Right lobe of liver (tissue), 6 donors: ENCODE measurements around the gene ATL1. TPM values are rescaled to one million over a fixed set of nuclear protein-coding genes. Genes with fewer than 3 reads are reported as not detected.

Experiments used
- ATAC-seq, 4 donors: fragments of 200-7000 bp; cut with Tn5 transposase; one replicate each; pipeline ENCODE4 v1.9.1; 2020; ENCODE audit warnings: mild to moderate bottlenecking in 4 of 4, moderate library complexity in 4 of 4
- DNase-seq, 3 donors: peaks; one replicate each; pipeline ENCODE4 v3.0.0-alpha.2; 2020
- H3K27ac ChIP-seq, 3 donors: fragments of 200-600 bp; one replicate each; pipeline ENCODE4 v1.8.0; 2022
- H3K27me3 ChIP-seq, 2 donors: fragments of 200-600 bp; one replicate each; pipeline ENCODE4 v1.8.0; 2022
- H3K36me3 ChIP-seq, 4 donors: fragments of 200-600 bp; sonication (generic) in 1 of 4; one replicate each; pipeline versions ENCODE4 v1.5.1 to v1.8.0; 2017 to 2022; ENCODE audit warnings: control low read depth in 1 of 4
- H3K4me1 ChIP-seq, 4 donors: fragments of 200-600 bp; sonication (generic) in 1 of 4; one replicate each; pipeline versions ENCODE4 v1.5.1 to v1.8.0; 2017 to 2022; ENCODE audit warnings: control low read depth in 1 of 4
- H3K4me3 ChIP-seq, 3 donors: fragments of 200-600 bp; one replicate each; pipeline ENCODE4 v1.8.0; 2022
- H3K9me3 ChIP-seq, 4 donors: fragments of 200-600 bp; sonication (generic) in 1 of 4; one replicate each; pipeline versions ENCODE4 v1.5.1 to v1.8.0; 2017 to 2022; ENCODE audit warnings: control low read depth in 1 of 4
- CTCF ChIP-seq, 4 donors: fragments of 200-600 bp in 3 of 4; fragments of 450-650 bp in 1 of 4; IDR thresholded peaks; one replicate each; pipeline versions ENCODE4 v1.5.1 to v1.8.0; 2016 to 2022; ENCODE audit warnings: antibody characterized with exemption in 4 of 4, mild to moderate bottlenecking in 2 of 4
- POLR2A ChIP-seq: fragments of 450-650 bp; IDR thresholded peaks from one replicate; pipeline ENCODE4 v1.6.1; 2017; ENCODE audit warnings: antibody characterized with exemption, mild to moderate bottlenecking
- WGBS: methylation state at CpG from one replicate; pipeline ENCODE4 v1.1.6; 2018; ENCODE audit warnings: low coverage, low lambda C conversion rate; ENCODE audit not compliant: insufficient coverage; ENCODE audit errors: missing lambda C conversion rate; 5-methylcytosine and 5-hydroxymethylcytosine counted together
- intact Hi-C, 2 donors: fragments of 100-400 bp; cut with DNase I; formaldehyde crosslinking; loops; one replicate each; pipeline versions ENCODE4 v1.11.2 to v1.14.1; 2022
- total RNA-seq, 6 experiments: library from RNA; depleted of rRNA in 2 of 6; stranded (reverse); fragments of >200 nt in 2 of 6; fragmentation: NEBNext Ultra II Directional in 3 of 6; extraction: Animal tissue kit (Norgen Biotek cat#: 25700) in 3 of 6; gene quantifications; one replicate each; pipeline versions ENCODE4 v1.1.0 to v1.2.4, GENCODE V29; 2016 to 2023
- donor health status: DM: no; HTN: yes; CAD: no.
- donor health status: DM: no; HTN: no; CAD: no.
- donor health status: DM: no; HTN: no; CAD: no.
- donor health status: DM: no; HTN: yes; CAD: no.
- donor health status: DM: no; HTN: yes; CAD: no.

Gene ATL1
- total RNA-seq, 6 experiments from 2014 or later = 0.18 to 0.47 (median 0.27) TPM; not detected in 1

GRCh38 chr14:50607181-50607580 lies 47.2 kb downstream of the ATL1 start:
- no peaks in the 10 kb centered on the region for H3K36me3 ChIP-seq
- H3K27ac ChIP-seq = no peak overlapping the region
- DNase-seq (no peak), ATAC-seq (no peak)
- intact Hi-C loops = loop anchor here in 1 of 2 donors (10.0 kb wide), 1 partner anchor 168 kb away; no protein-coding TSS in a partner anchor
- WGBS = 89% methylated on average over 3 of the region's 3 CpGs
- H3K27me3 ChIP-seq = no peaks in the 10 kb centered on the region
- no peak overlapping the region for H3K4me3 ChIP-seq
- no peaks in the 10 kb centered on the region for H3K9me3 ChIP-seq
- H3K4me1 ChIP-seq = no peaks in the 10 kb centered on the region
- TF ChIP-seq POLR2A (no peak), CTCF (IDR thresholded peaks at IDR 0.05) (no peak)

GRCh38 chr14:50607761-50608160 lies 47.8 kb downstream of the ATL1 start:
- DNase-seq (no peak), ATAC-seq (no peak)
- intact Hi-C loops = loop anchor here in 1 of 2 donors (10.0 kb wide), 1 partner anchor 167 kb away; no protein-coding TSS in a partner anchor
- WGBS = 71% methylated on average over 1 of the region's 1 CpG
- no peaks in the 10 kb centered on the region for H3K36me3 ChIP-seq
- H3K4me1 ChIP-seq = no peaks in the 10 kb centered on the region
- no peaks in the 10 kb centered on the region for H3K27me3 ChIP-seq
- TF ChIP-seq CTCF (IDR thresholded peaks at IDR 0.05) = no peak
- TF ChIP-seq POLR2A = no peak
- H3K9me3 ChIP-seq = no peaks in the 10 kb centered on the region
- no peak overlapping the region for H3K27ac ChIP-seq
- H3K4me3 ChIP-seq = no peak overlapping the region

GRCh38 chr14:50608302-50608851 lies 48.4 kb downstream of the ATL1 start:
- Histone ChIP-seq H3K4me3 (no peak overlapping the region), H3K4me1 (no peaks in the 10 kb centered on the region), H3K9me3 (no peaks in the 10 kb centered on the region), H3K27me3 (no peaks in the 10 kb centered on the region), H3K27ac (no peak overlapping the region), H3K36me3 (no peaks in the 10 kb centered on the region)
- WGBS = 25% methylated on average over 1 of the region's 1 CpG
- TF ChIP-seq CTCF (IDR thresholded peaks at IDR 0.05) (no peak), POLR2A (no peak)
- DNase-seq (no peak), ATAC-seq (no peak)
- intact Hi-C loops = loop anchor here in 1 of 2 donors (10.0 kb wide), 1 partner anchor 166 kb away; no protein-coding TSS in a partner anchor

GRCh38 chr14:50610465-50610864 lies 50.5 kb downstream of the ATL1 start:
- Histone ChIP-seq H3K36me3 (no peaks in the 10 kb centered on the region), H3K27me3 (no peaks in the 10 kb centered on the region), H3K9me3 (no peaks in the 10 kb centered on the region), H3K27ac (no peak overlapping the region), H3K4me1 (no peaks in the 10 kb centered on the region), H3K4me3 (no peak overlapping the region)
- intact Hi-C loops = no loop called here
- ATAC-seq = no peak
- TF ChIP-seq CTCF (IDR thresholded peaks at IDR 0.05) (no peak), POLR2A (no peak)
- 67% methylated on average over 1 of the region's 1 CpG for WGBS
- no peak for DNase-seq
